ENCODE measurements around the gene ESR1. TPM values are rescaled to one million over a fixed set of nuclear protein-coding genes. Genes with fewer than 3 reads are reported as not detected.

Gene ESR1
- total RNA-seq, 1 experiment from 2014 or later: not detected

- TF ChIP-seq, protein P1, sequence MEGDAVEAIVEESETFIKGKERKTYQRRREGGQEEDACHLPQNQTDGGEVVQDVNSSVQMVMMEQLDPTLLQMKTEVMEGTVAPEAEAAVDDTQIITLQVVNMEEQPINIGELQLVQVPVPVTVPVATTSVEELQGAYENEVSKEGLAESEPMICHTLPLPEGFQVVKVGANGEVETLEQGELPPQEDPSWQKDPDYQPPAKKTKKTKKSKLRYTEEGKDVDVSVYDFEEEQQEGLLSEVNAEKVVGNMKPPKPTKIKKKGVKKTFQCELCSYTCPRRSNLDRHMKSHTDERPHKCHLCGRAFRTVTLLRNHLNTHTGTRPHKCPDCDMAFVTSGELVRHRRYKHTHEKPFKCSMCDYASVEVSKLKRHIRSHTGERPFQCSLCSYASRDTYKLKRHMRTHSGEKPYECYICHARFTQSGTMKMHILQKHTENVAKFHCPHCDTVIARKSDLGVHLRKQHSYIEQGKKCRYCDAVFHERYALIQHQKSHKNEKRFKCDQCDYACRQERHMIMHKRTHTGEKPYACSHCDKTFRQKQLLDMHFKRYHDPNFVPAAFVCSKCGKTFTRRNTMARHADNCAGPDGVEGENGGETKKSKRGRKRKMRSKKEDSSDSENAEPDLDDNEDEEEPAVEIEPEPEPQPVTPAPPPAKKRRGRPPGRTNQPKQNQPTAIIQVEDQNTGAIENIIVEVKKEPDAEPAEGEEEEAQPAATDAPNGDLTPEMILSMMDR (conservative IDR thresholded peaks at IDR 0.05): no peak
- no peak overlapping the region for H3K18ac ChIP-seq (ENCODE audit: insufficient read length, low read depth, low read length)
- H2BK12ac ChIP-seq (ENCODE audit: insufficient read length, low read depth, low read length): no peak overlapping the region
- no peak overlapping the region for H4K91ac ChIP-seq (ENCODE audit: insufficient read length, low read depth, low read length)
- H2BK15ac ChIP-seq (ENCODE audit: low read depth, low read length): no peak overlapping the region
- no peaks in the 10 kb centered on the region for H3K23me2 ChIP-seq (ENCODE audit: insufficient read length, low read depth, low read length, poor library complexity, severe bottlenecking)
- no peaks in the 10 kb centered on the region for H3K4me1 ChIP-seq (ENCODE audit: insufficient read depth, low read length)
- no peaks in the 10 kb centered on the region for H3K79me1 ChIP-seq (ENCODE audit: insufficient read depth, low read depth, low read length, poor library complexity, severe bottlenecking)
- Mint-ChIP-seq H3K27ac (no peak overlapping the region), H3K4me3 (no peak overlapping the region), H3K4me1 (peaks cover 0 to under 1% of the 10 kb centered on the region in 2 experiments; a peak in 2 of 4 replicates), H3K27me3 (ENCODE audit: low read depth) (no peaks in the 10 kb centered on the region), H3K36me3 (ENCODE audit: insufficient read depth in 1 of 3, low read depth in 3 of 3) (no peaks in the 10 kb centered on the region), H3K9me3 (no peaks in the 10 kb centered on the region; a peak in 1 of 5 replicates)
- no peaks in the 10 kb centered on the region for H3K27me3 ChIP-seq (ENCODE audit: insufficient read depth, low read length)
- H4K20me1 ChIP-seq (ENCODE audit: control insufficient read depth, insufficient read depth, insufficient read length): no peaks in the 10 kb centered on the region
- no peak overlapping the region for H2BK120ac ChIP-seq (ENCODE audit: low read depth, low read length, poor library complexity, severe bottlenecking)
- H3T11ph ChIP-seq (ENCODE audit: low read length): no peak overlapping the region
- H3K9me3 ChIP-seq (ENCODE audit: control insufficient read depth, low read depth, low read length): no peaks in the 10 kb centered on the region
- H2BK20ac ChIP-seq (ENCODE audit: low read depth, low read length, poor library complexity, severe bottlenecking): no peak overlapping the region
- no peak overlapping the region for H3K14ac ChIP-seq (ENCODE audit: insufficient read depth, low read length)
- no peak overlapping the region for H2AK5ac ChIP-seq (ENCODE audit: insufficient read length, low read length)
- no peak overlapping the region for H2BK5ac ChIP-seq (ENCODE audit: insufficient read length, low read length)
- DNase-seq: no peak
- no peak overlapping the region for H3K27ac ChIP-seq (ENCODE audit: insufficient read length, low read depth, low read length)
- no peak overlapping the region for H2AFZ ChIP-seq (ENCODE audit: low read length)
- H3K23ac ChIP-seq (ENCODE audit: insufficient read length, low read depth, low read length): no peak overlapping the region
- H3K79me2 ChIP-seq (ENCODE audit: insufficient read depth, low read length): no peaks in the 10 kb centered on the region
- no peak overlapping the region for H4K8ac ChIP-seq (replicated peaks; ENCODE audit: insufficient read length, low read depth, low read length)
- H3K56ac ChIP-seq (ENCODE audit: insufficient read length, low read depth, low read length): no peak overlapping the region
- H3K4ac ChIP-seq (ENCODE audit: low read depth, low read length): no peak overlapping the region
- H3K9ac ChIP-seq (ENCODE audit: extremely low read depth, insufficient read length, low read length): no peak overlapping the region
- no peak overlapping the region for H4K5ac ChIP-seq (ENCODE audit: insufficient read length, low read depth, low read length)
- no peak overlapping the region for H3K4me2 ChIP-seq (ENCODE audit: insufficient read depth, insufficient read length, low read length)
These were observed 193.9 kb downstream of the ESR1 start for GRCh38 chr6:152001408-152001807.
